ENCODE data around the gene APCDD1.
A peak's percentile ranks its signal among the peaks of the same experiment; 100 is the strongest.

The APCDD1 gene

DNA sequence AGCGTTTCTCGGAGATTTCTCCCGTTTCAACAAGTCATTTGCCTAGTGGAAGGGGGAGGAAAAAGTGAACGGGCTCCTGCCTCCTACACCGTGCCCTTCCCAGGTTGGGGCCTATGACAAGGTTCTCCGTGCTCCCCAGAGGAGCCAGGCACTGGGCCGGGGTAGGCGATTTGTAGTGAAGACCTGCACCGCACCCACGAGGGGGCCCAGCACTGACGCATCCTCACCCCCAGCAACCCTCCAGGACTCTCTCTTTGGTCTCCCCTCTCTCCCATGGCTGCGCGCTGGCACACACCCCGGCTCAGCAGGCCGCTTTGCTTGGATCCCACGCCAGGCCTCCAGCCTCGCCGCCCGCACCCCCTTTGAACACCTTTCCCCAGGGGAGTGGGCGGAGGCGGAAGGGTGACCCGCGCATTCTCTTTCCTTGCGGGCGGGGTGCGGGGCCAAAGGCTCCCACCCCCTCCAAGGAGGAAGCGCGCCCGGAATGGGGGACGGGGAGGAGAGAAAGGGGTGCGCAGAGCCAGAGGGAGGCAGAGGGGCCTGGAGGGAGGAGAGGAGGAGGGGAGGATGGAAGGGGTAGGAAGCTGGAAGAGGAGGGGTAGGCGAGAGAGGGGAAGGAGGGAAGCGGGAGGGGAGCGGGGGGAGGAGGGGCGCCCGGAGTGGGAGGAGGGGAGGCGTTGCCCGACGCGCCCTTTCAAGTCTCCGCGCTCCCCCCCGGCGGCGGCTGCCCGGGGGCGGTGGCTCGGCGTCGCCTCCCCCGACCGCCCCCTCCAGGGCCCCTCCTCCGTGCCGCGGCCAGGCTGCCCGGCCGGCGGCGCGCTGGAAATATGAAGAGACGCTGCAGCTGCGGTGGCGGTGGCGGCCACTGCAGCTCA lies at the start of gene APCDD1:
Gene APCDD1 (plus strand): TSS at position 830 of the 875 bp plus-strand sequence. CDS start 347 bp downstream, outside the sequence.
- DNase-seq: no peak

DNA sequence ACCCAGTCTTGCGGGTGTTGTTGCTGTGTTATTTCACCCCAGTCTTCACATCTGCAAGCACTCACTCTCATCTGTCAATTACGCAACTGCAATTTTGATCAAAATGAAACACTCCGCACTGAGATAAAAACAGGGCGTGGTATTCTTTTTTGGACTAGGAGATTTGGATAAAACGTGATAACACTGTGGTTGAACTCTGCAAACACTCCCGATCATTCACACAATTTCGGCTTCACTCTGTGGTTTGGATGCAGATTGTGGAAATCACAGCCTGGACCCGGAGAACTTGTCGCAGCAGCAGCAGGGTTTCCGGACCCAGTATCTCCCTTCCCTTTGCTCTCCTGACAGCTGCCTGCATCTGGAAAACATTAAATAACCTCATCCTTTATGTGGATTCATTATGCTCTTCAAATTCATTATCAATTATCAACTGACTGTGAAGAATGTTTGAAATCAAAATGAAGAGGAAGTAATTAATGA lies 49.4 kb upstream of the APCDD1 start:
- DNase-seq: no peak

DNA sequence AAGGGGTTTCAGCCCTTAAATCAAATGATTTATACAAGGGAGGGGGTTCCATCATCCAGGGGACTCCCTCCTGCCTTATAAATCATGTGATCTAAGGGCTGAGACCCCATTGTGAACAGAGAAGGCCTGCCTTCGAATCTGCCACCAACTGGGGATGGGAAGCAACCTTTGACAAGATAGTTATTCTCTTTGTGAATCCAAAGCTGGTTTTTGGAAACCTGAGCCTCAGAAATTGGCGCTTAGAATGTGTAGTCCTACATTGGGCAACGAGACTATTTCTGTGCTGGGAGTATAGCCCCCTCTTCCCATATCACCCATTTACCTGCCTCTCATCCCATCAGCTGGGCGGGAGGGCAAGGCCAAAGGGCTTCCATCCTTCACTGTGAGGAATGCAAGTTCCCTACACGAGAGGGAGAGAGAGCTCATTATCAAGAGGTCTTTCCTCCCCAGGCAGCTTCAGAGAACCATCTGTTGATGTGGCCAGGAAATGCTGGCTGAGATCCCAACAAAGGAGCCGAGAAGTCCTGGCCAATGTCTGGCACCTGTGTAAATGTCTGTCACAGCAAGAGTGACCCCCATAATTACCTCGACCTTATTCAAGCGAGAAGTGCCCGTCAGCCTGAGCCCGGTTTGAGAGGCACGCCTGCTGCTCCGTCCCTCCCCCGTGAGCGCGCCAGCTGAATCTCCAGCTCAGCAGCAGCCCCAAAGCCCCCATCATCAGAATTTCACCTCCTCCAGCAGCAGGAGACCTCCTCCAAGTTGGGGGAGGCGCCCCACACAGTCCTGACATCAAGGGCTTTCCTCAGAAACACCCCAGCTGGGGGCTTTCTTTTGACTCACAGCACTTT lies 48.4 kb upstream of the APCDD1 start:
- DNase-seq: peak; percentile 78

DNA sequence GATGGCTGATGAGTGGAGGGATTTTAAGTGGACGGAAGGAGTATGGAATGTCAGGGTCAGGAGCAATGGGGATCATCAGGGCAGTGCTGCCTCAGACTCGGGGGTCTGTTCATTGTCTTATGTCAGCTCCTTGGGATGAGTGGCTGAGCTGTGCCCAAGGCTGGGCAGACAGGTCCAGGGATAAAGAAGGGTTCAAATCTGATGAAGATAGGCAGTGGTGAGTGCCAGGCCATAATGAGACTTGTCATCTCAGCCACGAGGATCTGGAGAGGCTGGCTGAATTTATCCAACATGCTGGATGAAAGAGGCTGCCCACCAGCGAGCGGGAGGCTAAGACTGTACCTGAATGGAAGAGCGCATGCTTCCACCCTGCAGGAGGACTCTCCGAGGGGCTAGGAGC lies 46.3 kb upstream of the APCDD1 start:
- DNase-seq: no peak

DNA sequence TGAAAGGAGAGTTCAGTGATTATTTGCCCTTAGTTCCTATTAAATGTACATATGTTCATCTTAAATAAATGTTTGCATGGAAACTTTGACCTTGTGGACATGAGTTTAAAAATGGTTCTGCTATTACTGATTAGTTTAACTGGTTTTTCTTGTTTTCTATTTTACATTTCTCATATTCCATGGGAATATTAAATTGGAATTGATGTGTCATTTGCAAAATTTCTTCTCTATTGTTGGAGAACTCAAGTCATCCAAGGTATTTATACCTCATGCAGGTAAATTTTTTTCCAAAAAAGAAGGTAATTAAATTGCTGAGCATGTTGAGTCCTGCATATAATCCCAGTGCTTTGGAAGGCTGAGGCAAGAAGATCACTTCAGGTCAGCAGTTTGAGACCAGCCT lies 45.4 kb upstream of the APCDD1 start:
- no peak for DNase-seq

DNA sequence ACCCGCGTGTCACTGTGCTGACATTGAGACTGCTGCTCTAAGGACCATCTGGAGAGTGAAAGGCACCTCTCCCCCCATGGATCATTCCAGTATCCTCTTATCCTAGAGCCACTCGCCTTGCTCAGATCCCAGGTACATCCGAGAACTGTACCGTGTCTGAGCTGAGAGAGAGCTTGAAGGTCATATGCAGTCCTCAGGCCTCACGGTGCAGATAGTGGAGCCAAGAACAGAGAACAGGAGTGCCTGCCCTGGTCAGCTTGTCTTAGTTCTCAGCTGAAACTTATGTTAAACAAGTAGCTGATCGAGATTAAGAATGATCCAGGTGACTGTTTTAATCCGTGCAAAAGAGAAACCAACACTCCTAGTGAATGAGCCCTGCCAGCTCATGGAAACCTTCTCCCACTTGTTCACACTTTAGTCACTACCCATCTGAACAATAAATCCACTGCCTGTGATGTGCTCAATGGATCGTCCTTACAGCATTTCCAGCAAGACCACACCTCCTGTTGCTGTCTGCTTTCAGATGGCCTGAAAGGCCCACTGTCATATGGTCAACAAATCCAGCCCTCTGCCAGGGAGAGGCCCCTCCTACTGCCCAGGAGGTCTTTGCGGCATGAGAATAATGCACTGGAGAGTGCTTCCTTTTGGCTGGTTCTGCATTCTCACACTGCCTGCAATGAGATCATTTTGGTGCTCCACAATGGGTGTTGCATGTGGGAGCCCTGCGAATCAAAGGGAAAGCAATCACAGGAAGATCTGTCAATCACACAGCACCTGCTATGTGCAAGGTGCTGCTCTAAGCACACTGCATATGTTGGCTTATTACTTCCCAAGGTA lies 43.7 kb upstream of the APCDD1 start:
- DNase-seq: no peak

DNA sequence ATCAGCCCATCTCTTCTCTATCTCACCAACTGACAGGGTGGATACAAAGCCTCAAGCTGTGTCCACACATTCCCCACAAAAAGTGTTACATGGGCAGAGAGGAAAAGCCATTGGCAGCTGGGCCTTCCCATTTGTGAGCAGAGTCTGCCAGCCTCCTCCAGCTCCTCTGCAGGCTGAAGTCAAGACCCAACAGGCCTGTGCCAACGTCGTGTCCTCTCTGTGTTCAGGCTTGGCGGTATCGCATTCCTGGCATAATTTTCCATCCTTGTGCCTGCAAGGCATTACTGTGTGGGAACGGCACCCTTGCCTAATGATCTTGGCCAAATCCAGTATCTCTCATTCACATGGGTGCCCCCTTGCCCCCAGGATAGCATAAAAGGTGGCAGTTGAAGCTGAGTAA lies 41.5 kb upstream of the APCDD1 start:
- DNase-seq: no peak

DNA sequence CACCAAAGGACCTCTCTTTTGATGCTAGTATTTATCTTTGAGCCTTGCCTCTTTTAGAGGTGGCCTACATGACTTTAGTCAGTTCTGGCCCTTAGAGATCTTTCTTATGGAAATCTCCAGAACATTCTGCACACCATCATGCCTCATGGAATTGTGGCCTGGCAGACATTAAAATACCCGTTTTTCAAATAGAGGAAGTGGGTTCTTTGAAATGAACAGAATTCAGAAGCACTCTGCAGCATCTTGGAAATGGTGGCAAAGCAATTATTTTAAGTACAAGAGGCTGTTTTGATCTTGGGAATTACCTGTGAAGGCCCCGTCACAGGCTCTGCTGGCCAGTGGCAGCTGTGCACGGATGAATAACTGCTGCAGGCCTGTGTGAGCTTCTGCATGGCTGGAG lies 40.7 kb upstream of the APCDD1 start:
- DNase-seq: no peak

DNA sequence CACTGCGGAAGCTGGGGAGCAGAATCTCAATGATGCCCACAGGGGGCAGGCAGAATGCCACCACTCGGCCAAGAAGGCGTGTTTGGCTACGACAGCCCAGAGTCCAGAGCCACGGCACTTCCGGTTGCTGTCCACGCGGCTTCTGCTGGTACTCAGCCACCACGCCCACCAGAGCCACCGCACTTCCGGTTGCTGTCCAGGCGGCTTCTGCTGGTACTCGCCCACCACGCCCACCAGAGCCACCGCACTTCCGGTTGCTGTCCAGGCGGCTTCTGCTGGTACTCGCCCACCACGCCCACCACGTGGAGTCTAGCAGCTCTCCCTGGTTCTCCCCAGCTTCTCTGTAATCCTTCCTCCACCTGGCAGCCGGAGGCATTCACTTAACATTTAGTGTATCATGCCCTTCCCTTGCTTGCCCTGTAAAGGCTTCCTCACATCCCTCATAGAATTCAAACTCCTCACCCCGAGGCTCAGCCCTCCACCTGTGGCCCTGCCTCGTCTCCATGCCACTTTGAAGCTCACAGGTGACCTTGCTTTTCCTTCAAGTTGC lies 40.1 kb upstream of the APCDD1 start:
- DNase-seq: no peak

DNA sequence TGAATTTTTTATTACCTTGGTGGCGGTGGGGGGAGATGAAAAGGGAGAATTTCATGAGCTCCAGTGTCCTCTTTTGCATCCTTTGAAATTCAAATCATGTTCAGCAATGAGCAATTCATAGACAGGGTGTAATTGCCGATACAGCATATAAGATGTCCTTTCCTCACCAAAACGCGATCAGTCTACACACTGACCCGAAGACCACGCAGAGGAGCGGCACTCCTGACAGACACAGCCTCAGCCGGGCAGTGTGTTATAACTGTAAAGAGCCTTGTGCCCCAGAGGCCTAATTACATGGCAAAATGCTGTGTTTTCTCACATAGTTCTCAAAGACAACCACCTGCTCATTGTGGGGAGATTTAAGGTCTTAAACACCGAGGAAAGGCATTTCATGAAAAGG lies 38.4 kb upstream of the APCDD1 start:
- DNase-seq: no peak

DNA sequence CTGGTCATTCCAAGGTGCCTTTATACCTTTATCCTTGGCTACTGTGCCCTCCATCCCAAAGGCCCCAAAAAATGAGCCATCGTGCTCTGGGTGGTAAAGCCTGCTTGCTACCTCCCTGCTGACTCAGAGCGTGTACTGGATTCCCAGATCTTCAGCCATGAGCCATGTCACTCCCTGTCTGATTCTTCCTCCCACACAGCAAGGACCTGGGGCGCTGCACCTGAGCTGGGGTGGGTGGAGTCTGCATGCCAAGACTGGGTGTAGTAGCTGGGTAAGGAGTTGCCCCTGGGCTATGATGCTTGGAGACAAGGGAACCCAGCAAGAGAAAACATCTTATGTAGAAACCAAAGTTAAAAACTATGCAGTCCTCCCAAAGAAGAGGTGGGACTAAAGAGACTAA lies 37.2 kb upstream of the APCDD1 start:
- DNase-seq: no peak

DNA sequence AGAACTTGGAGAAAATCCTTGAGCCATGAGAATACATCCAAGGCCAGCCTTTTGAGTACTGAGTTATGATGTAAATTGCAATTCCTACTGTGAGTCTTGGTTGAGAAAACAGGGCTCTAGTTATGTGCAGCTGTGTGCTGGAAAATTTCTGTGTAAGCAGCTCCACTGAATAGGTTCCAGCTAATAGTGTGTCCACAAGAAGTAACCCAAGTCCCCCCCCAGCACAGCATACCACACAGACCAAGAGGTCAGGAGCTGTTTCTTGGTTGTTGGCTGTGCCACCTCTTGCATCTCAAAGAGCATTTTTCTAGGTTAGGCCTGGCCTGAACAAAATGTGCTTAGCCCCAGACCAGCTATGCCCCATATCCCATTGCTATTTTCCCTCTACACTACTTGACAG lies 36.8 kb upstream of the APCDD1 start:
- no peak for DNase-seq

DNA sequence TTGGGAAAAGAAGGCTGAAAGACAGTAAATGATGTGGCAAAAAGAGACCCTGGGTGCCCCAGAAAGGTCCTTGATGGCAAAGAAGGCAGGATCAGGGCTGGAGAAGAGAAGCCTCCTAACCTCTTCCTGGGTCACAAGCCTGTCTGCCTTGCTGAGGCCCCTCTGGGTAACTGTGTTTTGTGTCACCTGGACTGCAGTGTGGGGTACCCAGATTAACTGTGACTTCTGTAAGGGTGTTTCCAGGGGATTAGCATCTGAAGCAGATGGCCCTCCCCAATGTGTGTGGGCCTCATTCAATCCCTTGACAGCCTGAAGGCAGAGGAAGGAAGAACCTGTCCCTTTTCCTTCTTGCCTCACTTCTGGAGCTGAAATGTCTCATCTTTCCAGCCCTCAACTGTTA lies 35.6 kb upstream of the APCDD1 start:
- no peak for DNase-seq

DNA sequence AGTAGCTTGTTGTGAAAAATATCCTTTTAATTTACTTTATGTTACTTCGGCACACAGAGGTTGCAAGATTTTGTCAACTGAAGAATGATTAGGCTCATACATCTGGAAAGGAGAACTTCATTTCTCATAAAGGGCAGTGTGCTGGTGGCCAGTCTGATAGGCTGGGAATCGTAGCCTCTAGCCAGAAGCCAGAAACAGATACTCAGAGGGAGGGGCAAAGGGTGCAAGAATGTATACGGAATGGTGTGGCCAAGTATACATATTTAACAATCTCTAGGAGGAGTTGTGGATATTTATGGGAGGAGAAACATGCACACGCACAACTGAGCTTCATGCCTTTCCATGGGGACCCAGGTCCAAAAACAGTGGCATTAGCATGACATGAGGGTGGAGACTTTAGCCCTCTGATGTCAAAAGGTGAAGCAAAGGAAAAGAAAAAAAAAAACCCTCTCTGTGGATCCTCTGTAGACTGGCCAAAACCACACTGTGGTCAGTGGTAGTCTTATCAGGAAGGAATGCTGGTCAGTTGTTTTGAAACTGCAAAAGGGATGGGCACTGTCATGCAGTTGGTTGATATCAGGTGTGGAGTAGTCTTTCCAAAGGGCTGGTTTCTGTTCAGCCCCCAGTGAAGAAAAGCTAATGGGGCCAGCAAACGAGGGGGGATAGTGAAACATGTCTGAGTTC lies 34.9 kb upstream of the APCDD1 start:
- DNase-seq: no peak

DNA sequence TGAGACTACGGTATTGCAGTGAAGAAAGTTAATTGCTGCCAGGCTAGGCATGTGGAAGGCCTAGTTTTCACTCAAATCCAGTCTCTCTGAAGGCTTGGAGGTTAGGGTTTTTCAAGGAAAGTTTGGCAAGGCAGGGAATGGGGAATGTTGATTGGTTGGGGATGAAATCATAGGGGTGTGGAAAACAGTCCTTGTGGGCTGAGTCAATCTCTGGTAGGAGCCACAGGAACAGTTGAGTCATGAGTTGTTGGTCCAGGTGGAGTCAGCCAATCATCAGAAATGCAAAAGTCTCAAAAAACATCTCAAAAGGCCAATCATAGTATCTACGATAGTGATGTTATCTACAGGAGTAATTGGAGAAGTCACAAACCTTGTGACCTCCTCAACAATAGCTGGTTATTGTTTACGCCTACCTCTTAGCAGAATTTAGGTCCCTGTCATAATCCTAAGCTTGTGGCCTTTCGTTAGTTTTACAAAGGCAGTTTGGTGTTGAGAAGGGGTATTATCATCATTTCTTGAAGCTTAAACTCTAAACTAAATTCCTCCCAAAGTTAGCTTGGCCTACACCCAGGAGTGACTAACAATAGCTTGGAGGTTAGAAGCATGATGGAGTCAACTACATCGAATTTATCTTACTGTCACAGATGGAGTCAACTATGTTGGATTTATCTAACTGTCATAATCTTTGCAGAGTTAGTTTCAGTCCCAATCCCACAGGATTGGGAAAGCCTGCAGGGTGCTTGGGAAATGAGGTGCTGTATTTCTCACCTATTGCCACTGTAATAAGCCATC lies 33.7 kb upstream of the APCDD1 start:
- no peak for DNase-seq

DNA sequence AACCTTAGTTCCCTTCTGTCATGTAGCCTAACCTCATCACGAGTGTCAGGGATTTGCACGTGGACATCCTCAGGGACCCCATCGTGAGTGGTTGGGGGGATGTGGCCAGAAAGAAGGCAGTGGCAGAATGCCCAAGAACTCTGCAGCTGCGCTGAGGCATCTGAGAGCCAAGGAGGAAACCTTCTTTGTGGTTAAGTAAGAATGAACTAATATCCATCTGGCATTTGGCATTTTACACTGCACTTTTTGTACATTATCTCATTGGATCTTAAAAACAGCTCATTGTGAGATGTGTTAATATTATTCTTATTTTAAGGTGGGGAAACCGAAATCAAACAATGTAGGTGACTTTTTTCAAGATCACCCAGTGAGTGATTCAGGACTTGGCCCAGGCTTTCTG lies 32.6 kb upstream of the APCDD1 start:
- DNase-seq: no peak

DNA sequence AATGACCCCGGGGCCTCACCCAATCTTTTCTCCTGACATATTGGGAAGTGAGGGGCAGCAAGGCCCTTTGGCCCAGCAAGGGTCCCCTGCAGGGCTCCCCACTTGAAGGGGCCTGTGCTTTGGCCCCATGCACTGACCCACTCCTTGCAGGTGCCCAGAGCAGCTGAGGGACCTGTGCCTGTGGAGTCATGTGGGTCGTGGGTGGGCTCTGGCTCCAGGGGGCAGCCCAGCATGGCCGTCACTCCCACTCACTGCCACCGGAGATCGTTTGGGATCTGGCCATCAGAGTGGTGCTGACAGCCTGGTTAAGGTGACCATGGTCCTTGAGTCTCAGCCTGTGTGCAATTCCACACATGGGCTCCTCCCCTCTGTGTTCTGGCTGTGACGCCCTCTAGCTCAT lies 31.7 kb upstream of the APCDD1 start:
- DNase-seq: no peak

DNA sequence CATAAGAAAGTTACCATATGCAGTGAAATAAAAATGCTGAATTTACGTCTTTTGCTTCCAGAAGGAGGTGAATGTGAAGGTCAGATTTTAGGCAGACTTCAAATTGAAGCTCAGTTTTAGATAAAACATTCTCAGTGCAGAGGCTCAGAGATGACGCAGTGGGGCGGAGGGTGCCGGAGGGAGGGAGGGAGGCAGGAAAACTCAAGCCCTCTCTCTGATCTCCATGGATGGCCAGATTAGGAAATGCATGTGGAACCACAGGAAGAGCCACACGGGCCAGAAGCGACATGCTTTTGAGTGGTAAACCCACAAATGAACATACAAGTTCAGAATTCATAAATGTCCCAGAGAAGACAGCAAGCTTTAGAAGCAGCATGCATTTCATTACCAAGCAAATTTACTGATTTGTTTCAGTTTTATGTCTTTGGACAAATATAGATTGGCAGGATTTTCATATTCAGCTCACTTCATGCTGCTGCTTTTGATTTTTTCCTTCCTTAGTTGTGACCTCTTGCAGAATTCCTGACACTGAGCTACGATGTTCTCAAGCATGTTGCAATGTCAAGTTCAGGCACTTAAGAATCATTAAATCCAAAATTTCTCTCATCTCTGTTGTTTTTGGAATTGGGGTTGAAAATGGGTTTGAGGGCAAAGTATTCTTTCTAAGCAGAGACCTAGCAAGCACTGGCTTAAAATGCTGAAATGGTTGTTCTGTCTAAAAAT lies 29.7 kb upstream of the APCDD1 start:
- no peak for DNase-seq

DNA sequence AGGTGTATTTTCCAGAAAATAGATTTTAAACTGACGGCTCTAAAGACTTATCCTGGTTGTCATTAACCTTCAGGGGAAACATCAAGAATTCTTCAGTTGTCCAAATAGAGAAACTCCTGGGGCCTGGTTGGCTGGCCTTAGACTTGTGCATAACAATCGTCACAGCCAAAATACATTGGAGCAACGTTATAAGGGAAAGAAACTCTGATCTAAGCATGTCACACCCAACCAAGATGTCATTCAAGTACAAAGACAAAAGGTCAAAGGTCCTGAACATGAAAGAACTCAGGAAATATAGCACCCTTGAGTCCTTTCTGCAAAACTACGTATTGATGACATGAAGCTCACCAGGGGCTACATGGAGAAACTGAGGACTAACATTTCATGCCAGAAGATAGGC lies 23.8 kb upstream of the APCDD1 start:
- DNase-seq: no peak

DNA sequence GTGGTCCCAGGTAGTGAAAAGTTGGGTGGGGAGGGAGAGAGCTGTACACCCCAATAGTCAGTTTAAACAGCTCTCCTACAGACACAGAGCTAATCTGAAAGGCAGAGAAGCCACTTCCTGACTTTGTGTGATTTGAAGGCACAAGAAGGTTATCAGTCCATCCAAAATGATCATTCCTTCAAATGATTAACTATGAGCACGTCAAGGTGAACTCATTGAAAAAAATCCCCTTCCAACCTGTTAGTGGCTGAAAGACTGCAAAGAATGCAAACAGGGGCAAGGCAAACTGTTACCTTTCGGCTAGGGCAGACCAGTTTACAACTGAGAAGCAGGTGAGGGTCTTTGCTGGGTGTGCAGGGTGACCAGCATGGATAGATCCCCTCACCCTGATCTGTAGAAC lies 22.8 kb upstream of the APCDD1 start:
- DNase-seq: no peak

DNA sequence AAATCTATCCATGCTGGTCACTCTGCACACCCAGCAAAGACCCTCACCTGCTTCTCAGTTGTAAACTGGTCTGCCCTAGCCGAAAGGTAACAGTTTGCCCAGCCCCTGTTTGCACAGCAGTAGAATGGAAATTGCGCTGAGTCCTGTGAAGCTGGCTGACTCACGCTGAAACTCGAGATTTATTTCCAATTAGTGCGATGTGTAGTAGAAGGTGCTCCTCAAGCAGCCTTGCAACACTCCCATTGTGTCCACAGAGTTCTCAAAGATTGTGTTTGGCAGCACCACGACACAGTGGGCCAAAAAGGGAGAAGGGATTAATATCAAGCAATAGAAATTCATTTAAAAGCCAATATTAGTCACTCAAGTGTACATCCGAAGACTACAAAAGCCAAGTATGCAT lies 21.7 kb upstream of the APCDD1 start:
- no peak for DNase-seq
